Mesenchymal stem cell (in vitro differentiated cells and primary cell): ENCODE results near the gene FGFRL1.
A peak's percentile ranks its signal among the peaks of the same experiment; 100 is the strongest.

ENCODE experiments used
- DNase-seq: peaks from one replicate; pipeline ENCODE4 v3.0.0-alpha.2; 2013
- H2AFZ ChIP-seq: one replicate; pipeline ENCODE4 v1.6.1; 2013; ENCODE audit warnings: low read depth, mild to moderate bottlenecking, control low read depth, inconsistent platforms, low read length, moderate library complexity
- H2AK5ac ChIP-seq: 2 replicates; pipeline ENCODE4 v1.6.1; 2013; ENCODE audit warnings: low read length, moderate library complexity, mild to moderate bottlenecking, inconsistent platforms; ENCODE audit not compliant: severe bottlenecking
- H2BK120ac ChIP-seq: one replicate; pipeline ENCODE4 v1.6.1; 2013; ENCODE audit warnings: low read depth, mild to moderate bottlenecking, inconsistent platforms, low read length, moderate library complexity
- H2BK12ac ChIP-seq, 2 experiments: one replicate each; pipeline ENCODE4 v1.6.1; 2013; ENCODE audit warnings: inconsistent platforms in 2 of 2, low read length in 2 of 2, mild to moderate bottlenecking in 2 of 2, moderate library complexity in 2 of 2, control low read depth in 1 of 2
- H2BK15ac ChIP-seq: one replicate; pipeline ENCODE4 v1.6.1; 2013; ENCODE audit warnings: mild to moderate bottlenecking, low read depth, inconsistent platforms; ENCODE audit not compliant: poor library complexity, severe bottlenecking
- H2BK5ac ChIP-seq: 2 replicates; pipeline ENCODE4 v1.6.1; 2013; ENCODE audit warnings: low read depth, mild to moderate bottlenecking, low read length, control low read depth, inconsistent platforms; ENCODE audit not compliant: poor library complexity, severe bottlenecking
- H3K14ac ChIP-seq, 2 experiments: one replicate each; pipeline ENCODE4 v1.6.1; 2013; ENCODE audit warnings: inconsistent platforms in 2 of 2, low read length in 2 of 2, control low read depth in 1 of 2, mild to moderate bottlenecking in 1 of 2, moderate library complexity in 1 of 2
- H3K18ac ChIP-seq, 2 experiments: one replicate each; pipeline ENCODE4 v1.6.1; 2013; ENCODE audit warnings: inconsistent platforms in 2 of 2, low read length in 2 of 2, control low read depth in 1 of 2, low read depth in 1 of 2, mild to moderate bottlenecking in 1 of 2
- H3K23ac ChIP-seq, 2 experiments: one replicate each; pipeline ENCODE4 v1.6.1; 2013; ENCODE audit warnings: inconsistent platforms in 2 of 2, low read length in 2 of 2, mild to moderate bottlenecking in 2 of 2, moderate library complexity in 2 of 2, control low read depth in 1 of 2
- H3K27ac ChIP-seq: 2 replicates; pipeline ENCODE4 v1.5.1; 2013; ENCODE audit warnings: mild to moderate bottlenecking, moderate library complexity, low read length, control low read depth, inconsistent platforms; ENCODE audit not compliant: poor library complexity, severe bottlenecking
- H3K27me3 ChIP-seq, 2 experiments: 2 replicates each; pipeline versions ENCODE4 v1.6.1 to v1.7.0; 2013; ENCODE audit warnings: low read length in 2 of 2, mild to moderate bottlenecking in 2 of 2, moderate library complexity in 2 of 2, control low read depth in 1 of 2, inconsistent platforms in 1 of 2; ENCODE audit not compliant: control insufficient read depth in 1 of 2, insufficient read depth in 1 of 2
- H3K36me3 ChIP-seq, 2 experiments: 2 replicates each; pipeline versions ENCODE4 v1.6.1 to v1.7.0; 2013; ENCODE audit warnings: low read length in 2 of 2, control low read depth in 1 of 2, inconsistent platforms in 1 of 2, low read depth in 1 of 2, mild to moderate bottlenecking in 1 of 2; ENCODE audit not compliant: insufficient read depth in 2 of 2, control insufficient read depth in 1 of 2
- H3K4ac ChIP-seq, 2 experiments: one replicate each; pipeline ENCODE4 v1.6.1; 2013; ENCODE audit warnings: inconsistent platforms in 2 of 2, low read length in 2 of 2, mild to moderate bottlenecking in 2 of 2, moderate library complexity in 2 of 2, control low read depth in 1 of 2, low read depth in 1 of 2
- H3K4me1 ChIP-seq: 2 replicates; pipeline ENCODE4 v1.6.1; 2013; ENCODE audit warnings: low read depth, low read length, control low read depth; ENCODE audit not compliant: control insufficient read depth, insufficient read depth
- H3K4me2 ChIP-seq: 2 replicates; pipeline ENCODE4 v1.6.1; 2013; ENCODE audit warnings: low read length, mild to moderate bottlenecking, inconsistent platforms; ENCODE audit not compliant: poor library complexity, severe bottlenecking
- H3K4me3 ChIP-seq, 2 experiments: 2 replicates each; pipeline versions ENCODE4 v1.5.1 to v1.7.0; 2013; ENCODE audit warnings: low read length in 2 of 2, mild to moderate bottlenecking in 2 of 2, control low read depth in 1 of 2, low read depth in 1 of 2; ENCODE audit not compliant: insufficient read depth in 1 of 2
- H3K79me1 ChIP-seq: replicated peaks from 2 replicates; pipeline ENCODE4 v1.6.1; 2013; ENCODE audit warnings: mild to moderate bottlenecking, control low read depth, low read length, inconsistent platforms; ENCODE audit not compliant: poor library complexity, severe bottlenecking
- H3K9ac ChIP-seq: 2 replicates; pipeline ENCODE4 v1.7.0; 2013; ENCODE audit warnings: mild to moderate bottlenecking, low read length, moderate library complexity
- H3K9me3 ChIP-seq: 2 replicates; pipeline ENCODE4 v1.7.0; 2013; ENCODE audit warnings: mild to moderate bottlenecking, low read length; ENCODE audit not compliant: control insufficient read depth
- H4K8ac ChIP-seq: one replicate; pipeline ENCODE4 v1.6.1; 2013; ENCODE audit warnings: inconsistent platforms, mild to moderate bottlenecking, low read length, moderate library complexity
- H4K91ac ChIP-seq: one replicate; pipeline ENCODE4 v1.6.1; 2013; ENCODE audit warnings: mild to moderate bottlenecking, low read length, inconsistent platforms
- WGBS: methylation state at CpG from one replicate; pipeline ENCODE4 v1.1.7; 2013; ENCODE audit warnings: mixed read lengths; 5-methylcytosine and 5-hydroxymethylcytosine counted together

Gene FGFRL1

DNA sequence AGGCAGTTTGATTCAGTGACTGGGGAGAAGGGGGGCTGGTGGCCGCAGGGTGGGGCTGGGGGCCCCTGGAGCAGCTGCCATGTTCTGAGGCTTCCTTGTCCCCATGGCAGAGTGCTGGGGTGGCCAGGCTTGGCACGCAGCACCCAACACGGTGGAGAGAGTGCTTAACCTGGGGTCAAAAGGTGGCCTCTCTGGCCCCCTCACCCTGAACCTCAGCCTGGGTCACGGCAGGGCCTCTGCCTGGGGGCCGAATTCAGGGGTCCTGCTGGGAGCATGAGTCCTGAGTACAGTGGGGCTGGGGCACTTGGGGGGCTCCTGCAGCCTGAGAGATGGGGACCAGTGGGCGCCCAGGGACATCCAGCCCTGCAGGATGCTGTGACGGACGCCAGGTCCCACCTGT is 19.9 kb downstream of the FGFRL1 start:
- no peak overlapping the region for H2BK15ac ChIP-seq
- H3K27me3 ChIP-seq = peaks cover 0 to 44% of the 10 kb centered on the region in 2 experiments
- WGBS = 93% methylated on average over 8 of the region's 8 CpGs
- H2BK120ac ChIP-seq = no peak overlapping the region
- H3K4me3 ChIP-seq = no peak overlapping the region
- no peak overlapping the region for H2BK5ac ChIP-seq
- H3K14ac ChIP-seq = no peak overlapping the region
- H3K4me1 ChIP-seq = peaks cover 27% of the 10 kb centered on the region
- H3K9ac ChIP-seq = no peak overlapping the region
- H4K8ac ChIP-seq = no peak overlapping the region
- no peak overlapping the region for H2AFZ ChIP-seq
- H3K4me2 ChIP-seq = no peak overlapping the region
- H3K27ac ChIP-seq = no peak overlapping the region
- H3K18ac ChIP-seq = no peak overlapping the region
- H3K23ac ChIP-seq = no peak overlapping the region
- no peak for DNase-seq
- no peak overlapping the region for H3K4ac ChIP-seq
- H2AK5ac ChIP-seq = no peak overlapping the region
- no peaks in the 10 kb centered on the region for H3K9me3 ChIP-seq
- no peak overlapping the region for H2BK12ac ChIP-seq
- H3K79me1 ChIP-seq = no peaks in the 10 kb centered on the region
- H3K36me3 ChIP-seq = peaks cover 0 to 10% of the 10 kb centered on the region in 2 experiments
- no peak overlapping the region for H4K91ac ChIP-seq

DNA sequence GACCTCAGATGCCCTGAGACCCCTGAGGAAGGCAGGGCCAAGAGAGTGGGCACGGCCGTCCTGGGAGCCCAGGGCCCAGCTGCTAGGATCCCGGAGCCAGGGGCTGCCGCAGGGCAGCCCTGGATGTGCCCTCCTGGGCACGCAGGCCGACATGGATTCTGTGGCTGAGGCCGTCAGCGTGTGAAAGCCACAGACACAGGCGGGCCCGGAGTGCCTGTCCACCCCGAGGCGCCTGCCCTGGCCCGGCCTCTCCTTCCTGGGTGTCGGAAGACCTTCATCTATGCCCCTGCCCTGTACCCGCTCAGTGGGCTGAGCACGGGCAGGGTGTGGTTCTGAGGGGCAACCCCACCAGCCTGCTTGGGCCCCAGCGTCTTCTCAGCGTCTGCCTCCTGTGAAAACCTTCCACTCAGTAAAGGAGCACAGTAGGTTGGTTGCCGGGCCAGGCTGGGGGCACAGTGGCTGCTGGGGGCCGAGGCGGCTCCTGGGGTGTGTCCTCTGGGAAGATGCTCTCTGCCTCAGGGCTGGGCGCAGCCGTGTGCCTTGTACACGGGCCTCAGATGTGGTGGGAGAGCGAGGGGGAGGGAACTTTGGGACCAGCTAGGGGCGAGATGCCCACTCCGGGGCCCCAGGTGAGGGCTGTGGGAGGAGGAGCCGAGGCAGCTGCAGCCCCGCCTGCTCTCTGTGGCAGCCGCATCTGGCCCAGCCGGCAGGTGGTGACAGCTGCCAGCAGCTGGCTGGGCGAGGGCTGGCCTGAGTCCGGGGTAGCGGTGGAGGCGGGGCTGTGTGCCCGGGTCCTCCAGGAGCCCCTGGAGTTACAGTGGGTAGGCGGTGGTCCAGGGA is 20.8 kb downstream of the FGFRL1 start:
- Histone ChIP-seq H4K91ac (no peak overlapping the region), H3K4me2 (no peak overlapping the region), H2BK12ac (no peak overlapping the region), H3K4me3 (no peak overlapping the region), H3K27me3 (peaks cover 0 to 44% of the 10 kb centered on the region in 2 experiments), H3K18ac (no peak overlapping the region), H3K36me3 (peaks cover 0 to 4% of the 10 kb centered on the region in 2 experiments), H3K14ac (no peak overlapping the region), H3K4ac (no peak overlapping the region), H2BK5ac (no peak overlapping the region), H3K9ac (no peak overlapping the region), H4K8ac (no peak overlapping the region), H2AK5ac (no peak overlapping the region), H2BK15ac (no peak overlapping the region), H3K27ac (no peak overlapping the region), H3K23ac (no peak overlapping the region), H2BK120ac (no peak overlapping the region), H3K9me3 (no peaks in the 10 kb centered on the region), H3K4me1 (peaks cover 29% of the 10 kb centered on the region), H2AFZ (no peak overlapping the region), H3K79me1 (no peaks in the 10 kb centered on the region)
- WGBS = 87% methylated on average over 37 of the region's 37 CpGs
- no peak for DNase-seq

DNA sequence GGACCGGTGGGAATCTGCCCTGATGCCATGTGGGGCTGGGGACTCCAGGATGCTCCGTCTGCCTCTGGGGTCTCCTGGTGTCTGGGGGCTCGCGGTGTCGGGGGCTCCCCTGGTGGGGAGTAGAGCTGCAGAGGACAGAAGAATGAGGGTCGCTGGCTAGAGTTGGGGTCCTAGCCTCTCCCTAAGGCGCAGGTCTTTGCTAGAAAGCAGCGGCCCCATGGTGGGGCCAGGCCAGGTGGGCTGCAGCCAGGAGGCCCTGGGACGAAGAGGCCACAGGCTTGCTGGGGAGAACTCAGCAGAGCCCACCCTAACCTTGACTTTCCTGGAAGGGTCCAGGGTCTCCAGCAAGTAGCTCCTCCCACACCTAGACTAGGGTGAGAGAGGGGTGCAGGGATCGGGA is 21.4 kb downstream of the FGFRL1 start:
- H3K4me3 ChIP-seq = no peak overlapping the region
- peak overlapping the region; percentile 14 for H4K8ac ChIP-seq
- H2BK12ac ChIP-seq = no peak overlapping the region
- no peak overlapping the region for H2BK5ac ChIP-seq
- 94% methylated on average over 6 of the region's 10 CpGs for WGBS
- no peak overlapping the region for H3K9ac ChIP-seq
- H3K4me2 ChIP-seq = no peak overlapping the region
- H3K27ac ChIP-seq = no peak overlapping the region
- H4K91ac ChIP-seq = no peak overlapping the region
- DNase-seq = no peak
- H2BK15ac ChIP-seq = no peak overlapping the region
- no peak overlapping the region for H3K23ac ChIP-seq
- H3K36me3 ChIP-seq = peaks cover 0 to 4% of the 10 kb centered on the region in 2 experiments
- H2AK5ac ChIP-seq = no peak overlapping the region
- H2AFZ ChIP-seq = no peak overlapping the region
- no peak overlapping the region for H3K4ac ChIP-seq
- H2BK120ac ChIP-seq = no peak overlapping the region
- H3K18ac ChIP-seq = no peak overlapping the region
- no peak overlapping the region for H3K14ac ChIP-seq
- H3K9me3 ChIP-seq = no peaks in the 10 kb centered on the region
- no peaks in the 10 kb centered on the region for H3K79me1 ChIP-seq
- H3K4me1 ChIP-seq = peaks cover 29% of the 10 kb centered on the region
- H3K27me3 ChIP-seq = peaks cover 0 to 44% of the 10 kb centered on the region in 2 experiments

DNA sequence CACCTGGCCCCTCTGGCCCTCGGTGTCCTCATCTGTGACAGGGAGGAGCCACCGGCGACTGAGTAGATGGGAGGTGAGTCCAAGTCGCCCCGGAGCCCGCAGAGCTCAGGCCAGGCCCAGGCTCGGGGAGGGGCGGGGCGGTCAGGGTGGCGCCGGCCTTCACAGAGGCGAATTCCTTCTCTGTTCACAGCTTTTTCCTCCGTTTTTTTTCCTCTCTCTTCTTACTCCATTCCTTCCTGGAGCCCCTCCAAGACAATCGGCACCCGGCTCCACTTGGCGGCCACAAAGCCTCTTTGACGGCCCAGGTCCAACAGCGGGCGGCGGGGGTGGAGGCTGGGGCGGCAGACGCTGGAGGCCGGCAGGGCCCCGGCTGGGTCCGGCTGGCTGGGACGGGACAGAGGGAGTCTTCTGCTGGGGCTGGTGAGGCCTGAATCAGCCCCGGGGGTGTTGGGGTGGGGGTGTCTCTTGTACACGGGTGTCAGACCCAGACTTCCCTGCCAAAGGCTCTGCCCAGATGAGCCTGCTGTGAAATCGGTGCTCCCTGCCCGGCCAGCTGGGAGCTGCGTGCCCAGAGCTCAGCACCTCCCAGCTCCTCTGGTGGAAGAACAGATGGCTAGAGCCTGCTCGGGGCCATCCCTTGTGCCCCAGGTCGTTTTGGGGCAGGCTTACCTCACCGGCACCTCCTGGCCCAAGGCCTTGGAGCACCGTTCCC is 22.6 kb downstream of the FGFRL1 start:
- Histone ChIP-seq H2BK120ac (no peak overlapping the region), H3K79me1 (no peaks in the 10 kb centered on the region)

More for the DNA sequence above, 22.6 kb downstream of the FGFRL1 start:
- Histone ChIP-seq H3K18ac (no peak overlapping the region), H4K8ac (no peak overlapping the region), H3K14ac (peak overlapping the region in 1 of 2 experiments; percentile 14), H3K4me1 (peaks cover 27% of the 10 kb centered on the region), H2BK15ac (no peak overlapping the region), H3K36me3 (peaks cover 0 to 6% of the 10 kb centered on the region in 2 experiments), H3K4me3 (peak overlapping the region in 1 of 2 experiments; percentile 49), H3K23ac (no peak overlapping the region), H2BK5ac (no peak overlapping the region), H2BK12ac (no peak overlapping the region), H2AK5ac (no peak overlapping the region), H3K9ac (peak overlapping the region; percentile 75), H3K9me3 (no peaks in the 10 kb centered on the region), H4K91ac (no peak overlapping the region), H3K27me3 (peaks cover 0 to 36% of the 10 kb centered on the region in 2 experiments), H3K4ac (no peak overlapping the region), H2AFZ (no peak overlapping the region), H3K27ac (no peak overlapping the region), H3K4me2 (no peak overlapping the region)
- WGBS = 86% methylated on average over 29 of the region's 35 CpGs
- no peak for DNase-seq
